Non-pigmented ciliary epithelial cell (primary cell): ENCODE results near the gene LNPEP.

Experiments
- DNase-seq: peaks from one replicate; pipeline ENCODE4 v3.0.0-alpha.2; 2010; ENCODE audit warnings: low read depth

Gene LNPEP

DNA sequence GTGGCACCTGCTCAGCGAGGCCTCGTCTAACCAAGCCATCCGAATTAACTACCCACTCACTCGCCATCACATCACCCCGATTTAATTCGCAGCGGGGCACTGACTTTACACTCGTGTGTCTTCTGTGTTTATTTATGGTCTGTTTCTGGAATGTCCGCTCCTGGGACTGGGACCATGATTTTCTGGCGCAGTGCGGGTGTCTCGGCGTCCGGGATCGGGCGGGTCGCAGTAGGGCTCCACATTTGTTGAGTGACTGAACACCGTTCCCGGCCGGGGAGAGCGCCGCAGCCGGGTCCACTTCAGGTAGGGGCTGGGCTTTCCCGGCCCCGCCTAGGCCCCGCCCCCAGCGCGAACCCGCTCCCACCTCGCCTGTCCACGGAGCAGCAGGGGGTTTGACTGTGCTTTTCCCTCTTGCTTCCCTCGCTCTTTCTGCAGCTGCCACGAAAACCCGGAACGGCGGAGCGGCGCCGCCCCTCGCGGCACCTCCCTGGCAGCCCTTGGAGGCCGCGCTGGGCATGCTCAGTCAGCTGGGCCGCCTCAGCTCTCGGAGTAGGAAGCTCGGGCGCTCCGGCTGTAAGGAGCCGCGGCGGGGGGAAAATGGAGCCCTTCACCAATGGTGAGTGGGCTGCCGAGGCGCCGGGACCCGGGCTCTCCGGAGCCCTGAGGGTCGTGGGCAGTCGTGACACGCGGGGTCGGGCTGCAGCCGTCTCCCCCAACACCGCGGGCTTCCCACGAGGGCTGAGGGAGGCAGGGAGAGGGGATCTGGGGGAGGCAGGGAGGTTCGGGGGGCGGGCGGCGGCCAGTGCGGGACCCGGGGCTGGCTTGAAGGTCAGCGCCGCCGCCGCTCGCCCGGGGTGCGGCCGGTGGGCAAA lies at the start of gene LNPEP:
Gene LNPEP, plus strand, starts transcription at position 522 of the 872 bp plus-strand sequence. Its CDS starts 76 bp downstream, at position 598.
- DNase-seq = peak; percentile 85

DNA sequence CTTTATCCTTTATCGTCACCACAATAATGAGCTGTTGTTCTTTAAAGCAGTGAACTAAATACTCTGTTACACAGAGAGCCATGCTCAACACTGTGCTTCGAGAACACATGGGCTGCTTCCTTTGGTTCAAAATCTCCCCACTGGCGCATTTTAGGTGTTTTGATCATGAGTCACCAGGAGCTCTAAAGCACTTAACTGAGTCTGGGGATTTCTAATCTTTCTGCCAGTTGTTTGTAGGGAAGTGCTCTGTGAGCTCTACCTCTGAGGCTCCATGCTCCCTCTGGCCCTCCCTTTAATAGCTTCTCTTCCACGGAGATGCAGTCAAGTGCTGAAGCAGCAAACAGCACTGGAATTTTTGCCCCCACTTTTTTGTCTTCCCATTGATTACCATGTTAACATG lies 42.5 kb upstream of the LNPEP start:
- peak; percentile 77 for DNase-seq

DNA sequence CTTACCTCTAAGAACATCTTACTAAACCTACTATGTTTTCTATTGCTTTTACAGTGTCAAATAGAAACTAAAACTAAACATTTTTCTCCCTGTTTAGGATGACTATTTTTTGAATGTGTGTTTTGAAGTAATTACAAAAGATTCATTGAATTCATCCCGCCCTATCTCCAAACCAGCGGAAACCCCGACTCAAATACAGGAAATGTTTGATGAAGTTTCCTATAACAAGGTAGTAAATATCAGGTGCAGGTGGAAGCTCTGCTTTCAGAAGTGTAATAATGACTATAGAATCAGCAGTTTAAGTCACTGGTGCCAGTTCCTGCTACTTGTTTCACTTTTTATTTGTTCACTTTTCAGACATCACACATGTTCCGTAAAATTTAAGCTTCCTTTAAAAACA lies 39.6 kb upstream of the LNPEP start:
- no peak for DNase-seq

DNA sequence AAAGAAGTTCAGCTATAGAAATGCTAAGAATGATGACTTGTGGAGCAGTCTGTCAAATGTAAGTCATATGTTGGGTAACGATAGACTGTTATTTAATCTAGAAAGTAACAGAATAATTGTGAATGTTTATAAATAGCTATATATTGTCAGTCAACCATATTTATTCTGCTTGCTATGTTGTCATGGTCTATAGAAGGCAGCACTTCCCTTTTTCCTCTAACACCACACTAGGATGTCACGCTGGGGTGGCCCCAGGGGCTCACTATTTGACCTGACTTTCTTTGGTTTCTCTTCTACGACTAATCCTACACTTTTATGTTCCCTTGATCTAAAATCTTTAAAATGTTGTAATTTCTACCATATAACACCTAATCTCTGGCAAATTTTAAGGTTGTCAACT lies 39.1 kb upstream of the LNPEP start:
- no peak for DNase-seq

DNA sequence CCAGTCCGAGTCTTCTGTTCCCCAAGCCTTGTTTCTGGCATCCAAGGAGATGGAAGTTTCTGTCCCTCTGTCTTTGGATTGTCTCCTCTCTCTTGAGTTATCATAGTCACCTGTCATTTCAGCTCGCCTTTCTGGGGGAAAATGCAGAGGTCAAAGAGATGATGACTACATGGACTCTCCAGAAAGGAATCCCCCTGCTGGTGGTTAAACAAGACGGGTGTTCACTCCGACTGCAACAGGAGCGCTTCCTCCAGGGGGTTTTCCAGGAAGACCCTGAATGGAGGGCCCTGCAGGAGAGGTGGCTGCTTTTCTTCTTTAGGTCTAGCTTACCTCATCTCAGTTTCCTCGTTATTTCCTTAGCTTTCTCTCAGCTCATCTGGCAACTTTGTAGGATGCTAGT lies 34.5 kb upstream of the LNPEP start:
- DNase-seq = no peak

DNA sequence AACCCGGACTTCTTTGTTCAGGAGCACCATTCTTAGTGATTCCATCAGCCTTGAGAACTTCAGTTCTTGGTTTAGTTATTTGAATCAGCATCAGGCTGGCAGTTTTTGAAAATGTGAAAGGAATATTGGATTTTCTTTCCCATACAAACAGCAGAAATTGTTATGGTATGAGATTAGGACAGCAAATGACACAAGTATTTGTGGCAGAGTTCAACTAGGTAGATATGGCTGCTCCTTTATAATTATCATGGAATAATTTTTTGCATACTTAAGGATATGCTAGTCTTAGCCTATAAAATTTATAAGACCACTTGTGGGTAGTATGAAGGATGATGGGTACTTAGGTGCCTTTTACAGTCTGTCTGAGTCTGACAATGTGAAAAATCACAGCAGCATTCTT lies 34.0 kb upstream of the LNPEP start:
- no peak for DNase-seq

DNA sequence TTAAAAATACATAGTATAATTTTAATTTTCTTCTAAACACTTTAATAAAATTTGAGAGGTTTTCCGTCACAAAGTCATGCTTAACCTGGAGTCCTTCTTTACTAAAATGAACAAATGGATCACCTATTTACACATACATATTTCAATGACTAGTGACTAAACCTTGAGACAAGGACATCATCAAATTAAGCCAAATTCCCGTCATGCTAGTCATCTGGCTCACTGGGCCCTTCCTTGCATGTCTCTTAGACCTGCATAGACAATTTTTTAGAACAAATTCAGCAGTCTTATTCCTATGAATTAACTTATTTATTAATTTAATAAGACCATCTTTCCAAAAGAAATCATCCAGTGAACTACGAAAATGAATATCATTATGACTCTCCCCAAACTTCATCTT lies 33.0 kb upstream of the LNPEP start:
- no peak for DNase-seq

DNA sequence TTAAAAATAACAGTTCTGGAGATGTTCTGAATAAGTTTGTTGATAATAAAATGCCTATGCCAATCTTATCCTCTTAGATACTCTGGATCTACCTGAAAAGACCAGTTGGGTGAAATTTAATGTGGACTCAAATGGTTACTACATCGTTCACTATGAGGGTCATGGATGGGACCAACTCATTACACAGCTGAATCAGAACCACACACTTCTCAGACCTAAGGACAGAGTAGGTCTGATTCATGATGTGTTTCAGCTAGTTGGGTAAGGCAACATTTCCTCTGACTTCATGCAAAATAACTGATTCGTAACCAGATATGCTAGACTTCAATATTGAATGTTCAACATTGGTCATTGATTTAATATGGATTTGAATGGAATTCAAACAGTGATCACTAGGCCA lies 32.6 kb upstream of the LNPEP start:
- DNase-seq = no peak

DNA sequence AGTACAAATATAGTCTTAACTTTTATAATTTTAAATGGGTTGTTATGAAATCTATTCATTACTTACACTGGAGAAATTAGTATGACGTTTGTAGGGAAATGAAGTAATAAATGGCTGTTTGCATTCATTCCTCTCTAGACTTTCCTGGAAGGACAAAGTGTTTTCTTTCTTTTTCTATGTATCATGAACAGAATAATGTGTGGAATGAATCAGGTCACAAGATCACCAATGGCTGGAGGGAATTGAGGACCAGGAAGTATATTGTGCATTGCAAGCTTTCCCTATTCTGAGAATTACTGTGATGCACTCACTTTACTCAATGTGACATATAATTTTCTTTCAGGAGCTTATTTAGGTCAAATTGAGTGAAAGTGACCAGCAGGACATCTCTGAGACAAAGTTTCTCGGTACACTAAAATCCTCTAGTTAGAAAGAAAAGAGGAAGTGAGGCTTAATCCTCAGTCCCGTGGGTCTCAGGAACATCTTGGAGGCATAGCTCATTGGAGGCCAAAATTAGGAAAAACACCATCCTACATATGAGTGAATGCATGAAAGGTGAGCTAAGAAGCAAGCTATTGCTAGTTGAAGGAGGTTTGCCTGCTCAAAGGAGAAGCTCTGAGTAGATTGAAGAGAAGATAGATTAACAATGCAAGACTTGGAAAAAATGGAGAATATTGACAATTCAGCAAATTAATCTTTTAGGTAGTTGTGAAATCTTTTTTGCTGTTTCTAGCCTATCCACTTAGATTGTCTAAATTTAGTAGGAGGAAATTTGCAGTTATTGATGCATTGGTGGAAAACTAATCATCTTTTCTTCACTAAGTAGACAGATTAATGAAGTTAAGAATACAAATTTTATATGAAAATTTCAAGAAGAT lies 31.6 kb upstream of the LNPEP start:
- no peak for DNase-seq

DNA sequence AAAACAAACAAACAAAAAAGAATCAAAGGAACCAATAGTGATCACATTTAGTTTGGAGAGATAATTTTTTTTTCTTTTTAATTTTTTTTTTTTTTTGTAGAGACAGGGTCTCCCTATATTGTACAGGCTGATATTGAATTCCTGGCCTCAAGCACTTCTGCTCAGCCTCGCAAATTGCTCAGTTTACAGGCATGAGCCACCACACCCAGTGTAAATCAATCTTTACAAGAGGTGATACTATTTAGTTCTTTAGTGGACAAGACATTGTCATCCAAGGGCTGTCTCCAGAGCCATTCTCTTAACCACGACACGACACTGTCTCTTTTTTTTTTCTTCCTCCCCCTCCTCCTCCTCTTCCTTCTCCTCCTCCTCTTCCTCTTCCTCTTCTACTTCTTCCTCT lies 30.0 kb upstream of the LNPEP start:
- DNase-seq = no peak

DNA sequence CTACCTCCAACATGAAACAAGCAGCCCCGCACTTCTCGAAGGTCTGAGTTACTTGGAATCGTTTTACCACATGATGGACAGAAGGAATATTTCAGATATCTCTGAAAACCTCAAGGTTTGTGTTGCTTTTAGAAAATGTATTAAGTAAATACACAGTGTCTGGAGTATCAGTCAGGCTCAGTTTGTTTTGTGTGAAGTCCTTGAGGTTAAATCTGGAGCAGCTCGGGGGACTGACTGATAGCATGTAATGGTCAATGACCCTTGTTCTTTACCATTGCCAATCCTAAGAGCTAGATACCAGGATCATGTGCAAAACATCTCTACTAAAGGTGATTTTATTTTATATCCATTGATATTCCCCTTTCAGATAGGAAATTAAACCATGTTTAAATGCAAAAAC lies 26.9 kb upstream of the LNPEP start:
- DNase-seq = no peak

DNA sequence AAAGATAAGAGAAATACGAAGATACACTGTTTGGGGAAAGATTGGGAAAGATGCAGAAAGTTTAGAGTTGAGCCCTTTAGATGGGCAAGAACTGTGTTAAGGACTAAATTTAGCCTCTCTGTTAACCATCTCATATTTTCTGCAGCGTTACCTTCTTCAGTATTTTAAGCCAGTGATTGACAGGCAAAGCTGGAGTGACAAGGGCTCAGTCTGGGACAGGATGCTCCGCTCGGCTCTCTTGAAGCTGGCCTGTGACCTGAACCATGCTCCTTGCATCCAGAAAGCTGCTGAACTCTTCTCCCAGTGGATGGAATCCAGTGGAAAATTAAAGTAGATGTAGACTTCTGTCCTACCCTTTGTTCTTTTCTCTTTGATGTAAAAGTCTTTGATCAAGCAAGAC lies 26.4 kb upstream of the LNPEP start:
- no peak for DNase-seq

DNA sequence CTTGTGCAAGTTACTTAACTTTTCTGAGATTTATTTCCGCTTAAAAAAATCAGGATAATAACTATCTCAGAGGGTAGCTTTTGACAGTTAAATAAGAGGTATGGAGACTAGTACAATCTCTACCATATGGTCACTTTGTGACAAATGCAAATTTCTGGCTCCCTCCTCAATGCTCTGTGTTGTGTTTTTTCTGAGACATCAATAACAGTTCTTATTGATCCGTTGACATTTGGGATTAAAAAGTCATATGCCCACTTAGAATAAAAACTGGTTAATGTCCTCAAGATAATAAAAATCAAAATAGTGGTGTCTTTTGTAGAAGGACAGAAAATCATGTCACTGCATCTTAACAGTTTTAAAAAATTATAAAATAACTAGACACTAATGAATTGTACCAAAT lies 24.7 kb upstream of the LNPEP start:
- DNase-seq = no peak

DNA sequence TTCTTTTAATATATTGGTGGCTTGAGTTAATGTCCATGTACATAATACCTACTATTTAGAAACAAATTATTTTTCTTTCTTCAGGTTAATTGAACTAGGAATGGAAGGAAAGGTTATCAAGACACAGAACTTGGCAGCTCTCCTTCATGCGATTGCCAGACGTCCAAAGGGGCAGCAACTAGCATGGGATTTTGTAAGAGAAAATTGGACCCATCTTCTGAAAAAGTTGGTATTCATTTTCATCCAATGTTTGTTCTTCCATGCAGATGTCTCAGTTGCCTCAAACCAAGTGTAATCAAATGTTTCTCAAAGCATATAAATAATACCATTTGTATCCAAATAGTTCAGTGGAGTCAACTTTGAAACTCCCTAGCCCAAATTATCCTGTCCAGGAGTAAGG lies 22.6 kb upstream of the LNPEP start:
- no peak for DNase-seq

DNA sequence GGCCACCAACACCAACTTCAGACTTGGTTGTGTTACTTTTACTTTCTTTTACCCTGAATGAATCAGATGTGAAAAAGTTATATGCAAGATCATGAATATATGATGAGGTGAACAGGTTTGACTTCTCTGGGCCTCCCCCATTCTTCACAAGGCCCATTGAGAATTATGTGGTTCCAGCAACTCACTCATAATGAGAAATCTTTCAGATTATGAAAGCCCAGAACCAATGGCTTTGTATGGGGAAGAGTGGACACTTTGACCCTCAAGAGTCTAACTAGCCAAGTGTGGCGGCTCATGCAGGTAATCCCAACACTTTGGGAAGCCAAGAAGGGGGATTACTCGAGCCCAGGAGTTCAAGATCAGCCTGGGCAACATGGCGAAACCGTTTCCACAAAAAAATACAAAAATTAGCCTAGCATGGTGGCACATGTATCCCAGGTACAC lies 16.1 kb upstream of the LNPEP start:
- DNase-seq = no peak

DNA sequence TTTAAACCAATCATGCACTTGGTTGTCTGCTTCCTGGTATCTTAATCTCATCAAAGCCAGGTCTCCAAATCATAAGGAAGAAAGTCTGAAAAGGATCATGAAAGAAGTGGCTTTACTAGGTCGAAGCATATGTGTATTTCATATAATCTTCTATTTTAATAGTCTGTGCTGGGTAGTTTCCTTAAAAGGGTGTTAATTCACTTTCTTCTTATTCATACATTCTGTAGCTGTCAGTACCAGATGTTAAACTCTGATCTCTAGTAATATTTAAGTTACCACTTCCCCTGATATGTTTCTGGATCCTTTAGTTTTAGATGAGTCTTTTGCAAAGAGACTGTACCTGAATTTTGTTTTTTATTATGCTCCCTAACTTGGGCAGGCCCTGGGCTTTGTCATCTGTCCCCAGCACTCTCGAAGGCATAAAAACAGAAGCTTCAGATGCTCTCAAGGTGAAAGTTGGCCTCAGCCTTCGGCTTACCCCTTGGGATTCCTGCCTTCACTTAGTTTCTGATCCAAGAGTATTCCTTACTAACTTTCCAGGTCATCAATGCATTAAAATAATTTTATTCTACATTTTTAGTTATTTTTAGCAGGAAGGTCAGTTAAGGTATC lies 15.0 kb upstream of the LNPEP start:
- DNase-seq = no peak

DNA sequence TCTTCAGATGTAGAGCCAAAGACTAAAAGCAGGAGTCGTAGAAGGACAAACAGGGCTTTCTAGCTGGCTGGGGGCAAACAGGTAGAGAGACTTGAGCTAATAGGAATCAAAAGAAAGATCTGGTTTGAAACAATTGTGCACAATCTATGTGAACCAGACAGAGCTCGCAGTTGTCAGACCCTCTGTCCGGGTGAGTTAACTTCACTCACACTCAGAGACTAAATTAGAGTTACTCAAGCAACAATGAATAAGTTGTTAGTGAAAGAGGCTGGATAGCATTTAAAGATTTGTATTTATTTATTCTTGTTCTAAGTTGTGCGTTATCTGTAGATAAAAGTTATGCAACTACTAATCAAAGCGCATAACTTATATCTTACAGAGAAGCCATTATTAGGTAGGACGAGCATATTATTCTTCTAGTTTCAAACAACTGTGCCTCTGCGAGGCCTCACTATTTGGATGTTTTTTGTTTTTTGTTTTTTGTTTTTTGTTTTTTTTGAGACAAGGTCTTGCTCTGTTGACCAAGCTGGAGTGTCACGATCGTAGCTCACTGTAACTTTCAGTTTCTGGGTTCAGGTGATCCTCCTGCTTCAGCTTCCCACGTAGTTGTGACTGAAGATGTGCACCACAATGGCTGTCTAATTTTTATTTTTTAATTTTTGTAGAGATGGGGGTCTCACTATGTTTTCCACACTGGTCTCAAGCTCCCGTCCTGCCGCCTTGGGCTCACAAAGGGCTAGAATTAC lies 13.2 kb upstream of the LNPEP start:
- DNase-seq = no peak

DNA sequence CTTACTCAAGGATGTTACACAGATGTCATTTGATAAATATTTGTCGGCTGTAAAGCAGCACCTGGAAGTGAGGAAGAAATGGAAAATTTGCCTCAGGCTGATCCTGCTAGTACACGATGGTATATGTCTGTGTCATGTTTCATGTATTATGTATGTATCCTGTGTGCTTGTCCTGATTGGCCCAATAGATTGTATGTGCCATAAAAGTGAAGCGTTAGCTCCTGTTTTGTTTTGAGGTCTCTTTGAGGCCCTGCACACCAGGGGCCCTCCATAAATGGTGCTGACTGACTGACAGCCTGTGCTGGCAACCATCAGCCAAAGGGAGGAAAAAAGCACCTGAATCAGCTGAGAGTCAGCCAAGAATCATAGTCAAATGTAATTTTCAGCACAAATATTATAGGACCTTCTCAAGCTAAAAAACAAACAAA lies 11.8 kb upstream of the LNPEP start:
- DNase-seq = no peak

DNA sequence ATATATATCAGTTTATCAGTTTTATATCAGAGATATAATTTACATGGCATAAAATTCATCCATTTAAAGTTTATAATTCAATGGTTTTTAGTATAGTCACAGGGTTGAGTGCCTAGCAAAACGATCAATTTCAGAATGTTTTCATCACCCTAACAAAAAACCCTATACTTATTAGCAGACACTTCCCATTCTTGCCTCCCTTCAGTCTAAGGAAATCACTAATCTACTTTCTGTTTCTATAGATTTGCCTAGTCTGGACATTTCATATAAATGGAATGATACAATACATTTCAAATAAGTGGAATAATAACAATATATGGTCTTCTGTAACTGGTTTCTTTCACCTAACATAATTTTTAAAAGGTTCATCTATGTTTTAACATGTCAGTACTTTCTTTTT lies 9.6 kb upstream of the LNPEP start:
- DNase-seq = no peak

DNA sequence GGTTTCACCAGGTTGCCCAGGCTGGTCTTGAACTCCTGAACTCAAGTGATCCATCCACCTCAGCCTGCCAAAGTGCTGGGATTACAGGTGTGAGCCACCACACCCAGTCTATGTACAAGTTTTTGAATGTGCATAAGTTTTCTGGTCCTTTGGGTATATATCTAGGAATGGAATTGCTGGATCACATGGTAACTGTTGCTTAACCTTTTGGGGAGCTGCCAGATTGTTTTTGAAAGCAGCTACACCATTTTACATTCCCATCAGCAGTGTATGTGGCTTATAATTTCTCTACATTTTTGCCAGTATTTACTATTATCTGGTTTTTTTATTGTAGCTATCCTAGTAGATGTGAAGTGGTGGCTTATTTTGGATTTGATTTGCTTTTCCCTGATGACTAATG lies 8.9 kb upstream of the LNPEP start:
- DNase-seq = no peak

DNA sequence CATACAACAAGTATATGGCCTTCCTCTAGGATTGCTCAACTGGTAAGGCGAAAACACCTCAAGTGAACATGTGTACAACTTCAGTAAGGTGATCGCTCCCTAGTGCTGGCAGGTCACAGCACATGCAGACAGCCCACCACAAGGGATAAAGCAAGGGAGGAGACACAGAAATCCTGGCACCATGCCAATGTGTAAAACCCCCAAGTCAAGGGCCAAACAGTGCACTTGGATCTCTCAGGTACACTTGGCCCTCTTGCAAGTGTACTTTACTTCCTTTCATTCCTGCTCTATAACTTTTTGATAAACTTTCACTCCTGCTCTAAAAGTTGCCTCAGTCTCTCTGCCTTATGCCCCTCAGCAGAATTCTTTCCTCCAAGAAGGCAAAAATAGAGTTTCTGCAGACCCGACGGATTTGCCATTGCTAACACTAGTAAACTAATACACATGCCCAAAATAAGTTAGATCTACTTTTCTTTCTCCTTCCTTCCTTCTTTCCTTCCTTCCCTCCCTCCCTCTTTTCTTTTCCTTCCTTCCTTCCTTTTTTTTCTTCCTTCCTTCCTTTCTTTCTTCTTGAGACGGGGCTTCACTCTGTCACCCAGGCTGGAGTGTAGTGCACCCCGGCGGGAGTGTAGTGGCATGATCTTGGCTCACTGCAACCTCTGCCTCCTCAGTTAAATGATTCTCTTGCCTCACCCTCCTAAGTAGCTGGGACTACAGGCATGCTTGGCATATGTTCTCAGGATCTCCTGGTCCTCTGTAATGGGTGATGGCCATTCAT lies 6.8 kb upstream of the LNPEP start:
- DNase-seq = no peak
